Bronchial epithelial cell (primary cell): Measurements from ENCODE around the gene FAAH2. TPM values are rescaled to one million over a fixed set of nuclear protein-coding genes. Genes with fewer than 3 reads are reported as not detected.

Experiments
- DNase-seq: peaks from one replicate; pipeline ENCODE4 v3.0.0-alpha.2; 2010; ENCODE audit warnings: low read depth
- FAIRE-seq: peaks from 2 replicates; lab custom pipeline; 2011; peaks lifted over from hg19 to GRCh38; lab: Jason Lieb, UNC
- H3K27me3 ChIP-seq: 2 replicates; pipeline ENCODE4 v1.5.1; 2011; ENCODE audit warnings: low read length; ENCODE audit not compliant: control insufficient read depth, insufficient read depth
- H3K36me3 ChIP-seq: 2 replicates; pipeline ENCODE4 v1.5.1; 2011; ENCODE audit warnings: low read length; ENCODE audit not compliant: control insufficient read depth, insufficient read depth
- H3K4me3 ChIP-seq: 2 replicates; pipeline ENCODE4 v1.5.1; 2011; ENCODE audit warnings: mild to moderate bottlenecking, low read depth, low read length, control low read depth
- CTCF ChIP-seq: IDR thresholded peaks from 2 replicates; pipeline ENCODE4 v1.5.1; 2011; ENCODE audit warnings: mild to moderate bottlenecking, moderate library complexity, low read length, control low read depth, inconsistent platforms; ENCODE audit not compliant: insufficient read depth, severe bottlenecking
- total RNA-seq: library from RNA; depleted of rRNA; stranded (reverse); fragments of >200 nt; gene quantifications from 2 replicates; pipeline ENCODE4 v1.2.1, GENCODE V29; 2014

The FAAH2 gene, protein sequence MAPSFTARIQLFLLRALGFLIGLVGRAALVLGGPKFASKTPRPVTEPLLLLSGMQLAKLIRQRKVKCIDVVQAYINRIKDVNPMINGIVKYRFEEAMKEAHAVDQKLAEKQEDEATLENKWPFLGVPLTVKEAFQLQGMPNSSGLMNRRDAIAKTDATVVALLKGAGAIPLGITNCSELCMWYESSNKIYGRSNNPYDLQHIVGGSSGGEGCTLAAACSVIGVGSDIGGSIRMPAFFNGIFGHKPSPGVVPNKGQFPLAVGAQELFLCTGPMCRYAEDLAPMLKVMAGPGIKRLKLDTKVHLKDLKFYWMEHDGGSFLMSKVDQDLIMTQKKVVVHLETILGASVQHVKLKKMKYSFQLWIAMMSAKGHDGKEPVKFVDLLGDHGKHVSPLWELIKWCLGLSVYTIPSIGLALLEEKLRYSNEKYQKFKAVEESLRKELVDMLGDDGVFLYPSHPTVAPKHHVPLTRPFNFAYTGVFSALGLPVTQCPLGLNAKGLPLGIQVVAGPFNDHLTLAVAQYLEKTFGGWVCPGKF
- 4.7 and 6.3 TPM in 2 replicates for total RNA-seq

GRCh38 chrX:57286507-57287251, at the start of gene FAAH2:
Gene FAAH2, plus strand, starts transcription at chrX:57286706. Its CDS starts 120 bp downstream, at chrX:57286826.
- FAIRE-seq, result no peak
- Histone ChIP-seq H3K4me3 (peak within 1 kb of the TSS; percentile 49), H3K36me3 (no peaks in the 10 kb centered on the region), H3K27me3 (no peaks in the 10 kb centered on the region)
- TF ChIP-seq CTCF, result peak; percentile 2
- peak; percentile 95 for DNase-seq

- Histone ChIP-seq H3K36me3 (no peaks in the 10 kb centered on the region), H3K4me3 (no peak overlapping the region), H3K27me3 (no peaks in the 10 kb centered on the region)
- FAIRE-seq, result no peak
- DNase-seq, result no peak
- TF ChIP-seq CTCF, result no peak
Measured at GRCh38 chrX:57241967-57242366, 44.5 kb upstream of the FAAH2 start.

GRCh38 chrX:57251965-57252364, 34.5 kb upstream of the FAAH2 start:
- Histone ChIP-seq H3K4me3 (no peak overlapping the region), H3K27me3 (no peaks in the 10 kb centered on the region), H3K36me3 (no peaks in the 10 kb centered on the region)
- FAIRE-seq (no peak), DNase-seq (no peak)
- TF ChIP-seq CTCF, result no peak

DNA sequence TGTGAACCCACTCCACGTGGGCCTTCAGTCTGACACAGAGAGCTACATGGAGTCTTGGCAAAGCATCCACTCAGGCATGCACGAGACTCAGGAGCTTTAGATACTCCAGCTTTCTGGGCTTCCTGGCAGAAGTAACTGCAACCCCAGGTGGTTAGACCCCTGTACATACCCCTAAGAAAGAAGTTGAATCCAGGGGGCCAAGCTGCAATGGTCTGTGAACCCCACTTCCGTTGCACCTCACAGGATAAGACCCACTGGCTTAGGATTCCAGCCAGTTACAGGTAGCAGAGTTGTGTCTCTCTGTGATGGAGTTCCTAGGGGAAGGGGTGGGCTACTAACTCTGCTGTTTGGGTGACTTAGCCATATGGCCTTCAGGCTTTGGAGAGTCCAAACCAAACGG, 21.4 kb upstream of the FAAH2 start:
- Histone ChIP-seq H3K27me3 (no peaks in the 10 kb centered on the region), H3K36me3 (no peaks in the 10 kb centered on the region), H3K4me3 (no peak overlapping the region)
- no peak for TF ChIP-seq CTCF
- no peak for DNase-seq
- no peak for FAIRE-seq

GRCh38 chrX:57266275-57266674, 20.2 kb upstream of the FAAH2 start:
- no peak for TF ChIP-seq CTCF
- Histone ChIP-seq H3K27me3 (no peaks in the 10 kb centered on the region), H3K4me3 (no peak overlapping the region), H3K36me3 (no peaks in the 10 kb centered on the region)
- FAIRE-seq, result no peak
- DNase-seq, result no peak
